ENCODE data around the gene NOSIP. TPM values are rescaled to one million over a fixed set of nuclear protein-coding genes. Genes with fewer than 3 reads are reported as not detected.

NOSIP gene
- total RNA-seq, 1 experiment from 2014 or later: 57.9 TPM

DNA sequence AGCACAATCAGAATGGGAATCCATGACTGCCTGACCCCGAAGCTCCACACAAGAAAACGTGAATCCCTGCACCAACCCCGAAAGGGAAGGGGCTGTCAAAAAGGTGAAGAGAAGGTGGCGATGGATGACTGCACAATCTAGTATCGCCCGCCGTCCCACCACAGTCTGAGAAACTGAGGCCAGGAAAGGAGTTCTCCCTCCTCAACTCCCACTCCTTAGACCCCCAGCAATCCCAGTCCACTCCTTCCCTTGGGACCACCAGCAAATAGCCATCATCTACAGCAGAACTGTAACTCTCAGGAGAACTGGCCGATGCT is 451 bp downstream of the NOSIP start:
- Mint-ChIP-seq H3K9me3 (ENCODE audit: unreplicated experiment) (no peaks in the 10 kb centered on the region), H3K27ac (ENCODE audit: low read depth, unreplicated experiment) (peak overlapping the region; percentile 96), H3K4me3 (ENCODE audit: unreplicated experiment) (peak overlapping the region; percentile 92), H3K27me3 (ENCODE audit: insufficient read depth, unreplicated experiment) (no peaks in the 10 kb centered on the region), H3K36me3 (ENCODE audit: insufficient read depth, unreplicated experiment) (peaks cover 13% of the 10 kb centered on the region), H3K4me1 (ENCODE audit: insufficient read depth, unreplicated experiment) (peaks cover 22% of the 10 kb centered on the region)
- DNase-seq (ENCODE audit: unreplicated experiment): no peak
- no TSS peak for BruUV-seq (replicated peaks)
- ChIA-PET POLR2A (interaction anchor here (0.5 to 4.8 kb wide), 22 partner anchors 9 to 653 kb away, joined by 3 to 138 read pairs (median 11); partner anchors contain the start of genes ALDH16A1, ATF5, BCL2L12 and GYS1), CTCF (interaction anchor here (0.6 to 4.6 kb wide), 3 partner anchors 10 to 94 kb away, joined by 3 to 40 read pairs (median 9); no protein-coding TSS in a partner anchor)
- TF ChIP-seq, protein P1, sequence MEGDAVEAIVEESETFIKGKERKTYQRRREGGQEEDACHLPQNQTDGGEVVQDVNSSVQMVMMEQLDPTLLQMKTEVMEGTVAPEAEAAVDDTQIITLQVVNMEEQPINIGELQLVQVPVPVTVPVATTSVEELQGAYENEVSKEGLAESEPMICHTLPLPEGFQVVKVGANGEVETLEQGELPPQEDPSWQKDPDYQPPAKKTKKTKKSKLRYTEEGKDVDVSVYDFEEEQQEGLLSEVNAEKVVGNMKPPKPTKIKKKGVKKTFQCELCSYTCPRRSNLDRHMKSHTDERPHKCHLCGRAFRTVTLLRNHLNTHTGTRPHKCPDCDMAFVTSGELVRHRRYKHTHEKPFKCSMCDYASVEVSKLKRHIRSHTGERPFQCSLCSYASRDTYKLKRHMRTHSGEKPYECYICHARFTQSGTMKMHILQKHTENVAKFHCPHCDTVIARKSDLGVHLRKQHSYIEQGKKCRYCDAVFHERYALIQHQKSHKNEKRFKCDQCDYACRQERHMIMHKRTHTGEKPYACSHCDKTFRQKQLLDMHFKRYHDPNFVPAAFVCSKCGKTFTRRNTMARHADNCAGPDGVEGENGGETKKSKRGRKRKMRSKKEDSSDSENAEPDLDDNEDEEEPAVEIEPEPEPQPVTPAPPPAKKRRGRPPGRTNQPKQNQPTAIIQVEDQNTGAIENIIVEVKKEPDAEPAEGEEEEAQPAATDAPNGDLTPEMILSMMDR (IDR thresholded peaks at IDR 0.05; ENCODE audit: unreplicated experiment): no peak
- intact Hi-C loops (cut with micrococcal nuclease): loop anchor here (2.0 kb wide), 1 partner anchor 61 kb away; the partner anchor contains the start of gene RRAS

DNA sequence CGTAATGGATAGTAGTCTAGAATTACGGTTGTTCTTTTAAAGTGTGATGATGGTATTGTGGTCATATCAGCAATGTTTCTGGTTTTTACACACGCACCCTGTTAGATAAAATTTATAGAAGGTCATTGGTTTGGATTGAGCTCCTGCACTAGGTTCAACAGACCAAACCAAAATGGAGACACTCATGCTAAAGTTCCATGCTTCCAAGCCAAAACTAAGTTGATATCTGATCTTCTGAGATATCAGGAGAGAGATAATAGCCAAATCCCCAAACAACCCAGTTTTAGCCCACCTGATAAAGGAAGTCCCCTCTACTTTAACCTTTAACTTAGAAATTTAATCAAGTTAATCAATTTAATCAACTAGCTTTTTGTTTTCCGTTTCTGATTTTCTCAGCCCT is 1.2 kb downstream of the NOSIP start:
- DNase-seq (ENCODE audit: unreplicated experiment): no peak
- Mint-ChIP-seq H3K36me3 (ENCODE audit: insufficient read depth, unreplicated experiment) (peaks cover 20% of the 10 kb centered on the region), H3K27me3 (ENCODE audit: insufficient read depth, unreplicated experiment) (no peaks in the 10 kb centered on the region), H3K4me1 (ENCODE audit: insufficient read depth, unreplicated experiment) (peaks cover 22% of the 10 kb centered on the region), H3K27ac (ENCODE audit: low read depth, unreplicated experiment) (peak overlapping the region; percentile 96), H3K4me3 (ENCODE audit: unreplicated experiment) (peak overlapping the region; percentile 92), H3K9me3 (ENCODE audit: unreplicated experiment) (no peaks in the 10 kb centered on the region)
- ChIA-PET POLR2A (interaction anchor here (0.7 to 4.8 kb wide), 17 partner anchors 9 to 586 kb away, joined by 3 to 138 read pairs (median 19); partner anchors contain the start of genes ALDH16A1, ATF5, BCL2L12 and GYS1), CTCF (interaction anchor here (0.6 to 4.6 kb wide), 3 partner anchors 9 to 95 kb away, joined by 3 to 40 read pairs (median 9); no protein-coding TSS in a partner anchor)
- BruUV-seq (replicated peaks): no TSS peak
- TF ChIP-seq, protein P1 (IDR thresholded peaks at IDR 0.05; ENCODE audit: unreplicated experiment): no peak
- intact Hi-C loops (cut with micrococcal nuclease): no loop called here

DNA sequence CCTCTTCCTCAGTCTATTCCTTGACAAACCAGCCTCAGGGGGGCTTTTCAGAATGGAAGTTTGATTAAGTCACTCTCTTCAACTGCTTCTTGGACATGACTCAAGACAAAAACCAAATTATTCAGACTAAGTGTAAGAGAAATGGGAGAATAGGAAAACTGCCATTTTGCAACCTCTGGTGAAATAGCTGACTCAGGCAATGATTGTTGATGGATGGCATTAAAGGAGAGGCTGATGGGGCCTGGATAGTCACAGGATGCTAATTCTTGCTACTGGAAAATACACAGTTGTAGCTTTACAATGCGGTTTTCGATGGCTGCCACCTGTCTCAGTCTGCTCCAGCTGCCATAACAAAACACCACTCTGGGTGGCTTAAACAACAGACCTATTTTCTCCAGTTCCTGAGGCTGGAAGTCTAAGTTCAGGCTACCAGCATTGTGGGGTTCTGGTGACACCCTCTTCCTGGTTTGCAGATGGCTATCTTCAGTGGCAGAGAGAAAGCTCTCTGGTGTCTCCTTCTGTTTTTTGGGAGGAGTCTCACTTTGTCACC is 6.1 kb downstream of the NOSIP start:
- TF ChIP-seq, protein P1 (IDR thresholded peaks at IDR 0.05; ENCODE audit: unreplicated experiment): no peak
- H3K36me3 Mint-ChIP-seq (ENCODE audit: insufficient read depth, unreplicated experiment): peaks cover 33% of the 10 kb centered on the region
- H3K4me1 Mint-ChIP-seq (ENCODE audit: insufficient read depth, unreplicated experiment): peaks cover 16% of the 10 kb centered on the region
- intact Hi-C loops (cut with micrococcal nuclease): no loop called here
- no peak for DNase-seq (ENCODE audit: unreplicated experiment)
- POLR2A ChIA-PET: interaction anchor here (1.4 kb wide), 1 partner anchor 78 kb away, joined by 3 read pairs; the partner anchor contains the start of gene RPS11
- no peaks in the 10 kb centered on the region for H3K27me3 Mint-ChIP-seq (ENCODE audit: insufficient read depth, unreplicated experiment)
- H3K9me3 Mint-ChIP-seq (ENCODE audit: unreplicated experiment): no peaks in the 10 kb centered on the region
- CTCF ChIA-PET: interaction anchor here (0.5 to 1.2 kb wide), 6 partner anchors 14 to 237 kb away, joined by 3 to 4 read pairs (median 4); no protein-coding TSS in a partner anchor
- no TSS peak for BruUV-seq (replicated peaks)
- H3K27ac Mint-ChIP-seq (ENCODE audit: low read depth, unreplicated experiment): no peak overlapping the region
- H3K4me3 Mint-ChIP-seq (ENCODE audit: unreplicated experiment): no peak overlapping the region

DNA sequence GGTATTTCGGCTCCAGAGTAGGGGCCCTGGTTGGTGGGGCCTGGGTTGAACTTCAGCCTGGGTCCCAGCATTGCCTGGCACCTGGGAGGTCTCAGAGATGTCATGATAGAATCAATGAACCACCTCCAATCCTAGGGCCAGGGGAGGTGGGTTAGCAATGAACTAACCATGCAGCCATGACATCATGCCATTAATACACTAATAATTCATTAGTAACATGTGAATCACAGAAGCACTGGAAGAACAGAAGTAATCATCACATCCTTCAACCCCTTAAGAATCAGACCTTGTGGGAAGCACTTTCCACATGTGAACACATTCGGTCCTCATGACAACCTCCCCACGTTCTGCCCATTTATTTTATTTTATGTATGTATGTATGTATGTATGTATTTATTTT is 6.9 kb downstream of the NOSIP start:
- peaks cover 33% of the 10 kb centered on the region for H3K36me3 Mint-ChIP-seq (ENCODE audit: insufficient read depth, unreplicated experiment)
- H3K4me1 Mint-ChIP-seq (ENCODE audit: insufficient read depth, unreplicated experiment): peaks cover 12% of the 10 kb centered on the region
- no peak overlapping the region for H3K4me3 Mint-ChIP-seq (ENCODE audit: unreplicated experiment)
- no peaks in the 10 kb centered on the region for H3K27me3 Mint-ChIP-seq (ENCODE audit: insufficient read depth, unreplicated experiment)
- no peaks in the 10 kb centered on the region for H3K9me3 Mint-ChIP-seq (ENCODE audit: unreplicated experiment)
- CTCF ChIA-PET: interaction anchor here (0.6 to 5.3 kb wide), 5 partner anchors 9 to 130 kb away, joined by 3 to 89 read pairs (median 3); no protein-coding TSS in a partner anchor
- POLR2A ChIA-PET: interaction anchor here (0.7 kb wide), 1 partner anchor 137 kb away, joined by 5 read pairs; no protein-coding TSS in a partner anchor
- no TSS peak for BruUV-seq (replicated peaks)
- DNase-seq (ENCODE audit: unreplicated experiment): no peak
- intact Hi-C loops (cut with micrococcal nuclease): no loop called here
- TF ChIP-seq, protein P1 (IDR thresholded peaks at IDR 0.05; ENCODE audit: unreplicated experiment): no peak
- no peak overlapping the region for H3K27ac Mint-ChIP-seq (ENCODE audit: low read depth, unreplicated experiment)

All from MCF 10A (cell line).